Measurements from ENCODE around the gene GFRA1.

GFRA1 gene

GRCh38 chr10:116141246-116141645 is 131.8 kb downstream of the GFRA1 start:
- no peak overlapping the region for H3K4me3 ChIP-seq (ENCODE audit: control insufficient read depth, low read depth, low read length)
- no peak for DNase-seq (ENCODE audit: low read depth)
- TF ChIP-seq, protein P1, sequence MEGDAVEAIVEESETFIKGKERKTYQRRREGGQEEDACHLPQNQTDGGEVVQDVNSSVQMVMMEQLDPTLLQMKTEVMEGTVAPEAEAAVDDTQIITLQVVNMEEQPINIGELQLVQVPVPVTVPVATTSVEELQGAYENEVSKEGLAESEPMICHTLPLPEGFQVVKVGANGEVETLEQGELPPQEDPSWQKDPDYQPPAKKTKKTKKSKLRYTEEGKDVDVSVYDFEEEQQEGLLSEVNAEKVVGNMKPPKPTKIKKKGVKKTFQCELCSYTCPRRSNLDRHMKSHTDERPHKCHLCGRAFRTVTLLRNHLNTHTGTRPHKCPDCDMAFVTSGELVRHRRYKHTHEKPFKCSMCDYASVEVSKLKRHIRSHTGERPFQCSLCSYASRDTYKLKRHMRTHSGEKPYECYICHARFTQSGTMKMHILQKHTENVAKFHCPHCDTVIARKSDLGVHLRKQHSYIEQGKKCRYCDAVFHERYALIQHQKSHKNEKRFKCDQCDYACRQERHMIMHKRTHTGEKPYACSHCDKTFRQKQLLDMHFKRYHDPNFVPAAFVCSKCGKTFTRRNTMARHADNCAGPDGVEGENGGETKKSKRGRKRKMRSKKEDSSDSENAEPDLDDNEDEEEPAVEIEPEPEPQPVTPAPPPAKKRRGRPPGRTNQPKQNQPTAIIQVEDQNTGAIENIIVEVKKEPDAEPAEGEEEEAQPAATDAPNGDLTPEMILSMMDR (IDR thresholded peaks at IDR 0.05; ENCODE audit: control insufficient read depth, insufficient read depth, low read depth, low read length, missing control alignments): no peak

- no peak overlapping the region for H3K4me3 ChIP-seq (ENCODE audit: control insufficient read depth, low read depth, low read length)
- TF ChIP-seq, protein P1 (IDR thresholded peaks at IDR 0.05; ENCODE audit: control insufficient read depth, insufficient read depth, low read depth, low read length, missing control alignments): no peak
- DNase-seq (ENCODE audit: low read depth): no peak
These were observed 133.1 kb downstream of the GFRA1 start for GRCh38 chr10:116139886-116140285.

- TF ChIP-seq, protein P1 (IDR thresholded peaks at IDR 0.05; ENCODE audit: control insufficient read depth, insufficient read depth, low read depth, low read length, missing control alignments): no peak
- DNase-seq (ENCODE audit: low read depth): no peak
- no peak overlapping the region for H3K4me3 ChIP-seq (ENCODE audit: control insufficient read depth, low read depth, low read length)
These were observed 134.1 kb downstream of the GFRA1 start for GRCh38 chr10:116138897-116139296.

GRCh38 chr10:116136261-116136660 is 136.7 kb downstream of the GFRA1 start:
- no peak for DNase-seq (ENCODE audit: low read depth)
- TF ChIP-seq, protein P1 (IDR thresholded peaks at IDR 0.05; ENCODE audit: control insufficient read depth, insufficient read depth, low read depth, low read length, missing control alignments): no peak
- H3K4me3 ChIP-seq (ENCODE audit: control insufficient read depth, low read depth, low read length): no peak overlapping the region

- no peak overlapping the region for H3K4me3 ChIP-seq (ENCODE audit: control insufficient read depth, low read depth, low read length)
- no peak for DNase-seq (ENCODE audit: low read depth)
- TF ChIP-seq, protein P1 (IDR thresholded peaks at IDR 0.05; ENCODE audit: control insufficient read depth, insufficient read depth, low read depth, low read length, missing control alignments): no peak
These were observed 138.7 kb downstream of the GFRA1 start for GRCh38 chr10:116134322-116134721.

- no peak overlapping the region for H3K4me3 ChIP-seq (ENCODE audit: control insufficient read depth, low read depth, low read length)
- TF ChIP-seq, protein P1 (IDR thresholded peaks at IDR 0.05; ENCODE audit: control insufficient read depth, insufficient read depth, low read depth, low read length, missing control alignments): no peak
- no peak for DNase-seq (ENCODE audit: low read depth)
These were observed 139.4 kb downstream of the GFRA1 start for GRCh38 chr10:116133634-116134033.
